Bone marrow (tissue), 2 donors: Measurements from ENCODE around the gene PNPLA7.
"Not testable (repeated sequence)": the region's sequence is repeated elsewhere in the genome, so short reads cannot be mapped to it uniquely, and the experiment has no call there.

Experiments
- DNase-seq, 2 donors: peaks; one replicate each; lab custom pipeline; 2025; lab: John Stamatoyannopoulos, UW

Gene PNPLA7

DNA sequence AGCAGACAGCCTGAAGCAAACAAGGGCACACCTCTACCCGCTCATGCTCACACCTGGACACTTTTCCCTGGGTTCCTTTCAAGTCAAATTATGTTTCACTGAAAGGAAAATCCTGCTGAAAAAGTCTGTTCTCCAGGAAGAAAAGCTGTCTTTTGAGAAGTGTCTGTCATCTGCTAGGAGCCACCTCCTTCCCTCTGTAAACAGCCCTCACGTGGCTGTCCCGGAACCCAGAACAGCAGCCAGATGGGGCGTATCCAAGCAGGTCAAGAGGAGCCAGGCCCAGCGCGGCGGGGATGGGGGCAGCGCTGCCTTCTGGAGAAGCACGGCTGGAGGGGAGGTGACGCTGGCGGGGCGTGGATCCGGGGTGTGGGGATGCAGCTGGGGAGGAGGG is at the start of gene PNPLA7:
Gene PNPLA7 (minus strand): TSS at position 172 of the 391 bp plus-strand sequence. CDS start 205 bp downstream, outside the sequence.
- DNase-seq, result peak; percentile 9 to 28

DNA sequence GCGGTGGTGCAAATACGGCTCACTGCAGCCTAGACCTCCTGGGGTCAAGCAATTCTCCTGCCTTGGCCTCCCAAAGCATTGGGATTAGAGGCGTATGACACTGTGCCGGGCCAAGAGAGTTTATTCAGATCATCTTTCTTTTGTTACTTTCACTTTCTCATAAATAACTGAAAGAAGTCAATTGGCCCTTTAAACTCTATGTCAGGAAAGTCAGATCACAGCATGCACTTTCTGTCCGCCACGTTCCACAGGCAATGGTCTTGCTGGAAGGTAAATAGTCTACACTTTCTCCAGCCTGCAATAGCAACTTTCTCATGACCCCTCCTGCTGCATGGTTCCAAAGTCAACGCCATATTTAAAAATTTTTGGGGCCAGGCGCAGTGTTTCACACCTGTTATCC is 48.7 kb upstream of the PNPLA7 start:
- no peak for DNase-seq

GRCh38 chr9:137596577-137596976 is 46.4 kb upstream of the PNPLA7 start:
- DNase-seq, result not testable (repeated sequence)

DNA sequence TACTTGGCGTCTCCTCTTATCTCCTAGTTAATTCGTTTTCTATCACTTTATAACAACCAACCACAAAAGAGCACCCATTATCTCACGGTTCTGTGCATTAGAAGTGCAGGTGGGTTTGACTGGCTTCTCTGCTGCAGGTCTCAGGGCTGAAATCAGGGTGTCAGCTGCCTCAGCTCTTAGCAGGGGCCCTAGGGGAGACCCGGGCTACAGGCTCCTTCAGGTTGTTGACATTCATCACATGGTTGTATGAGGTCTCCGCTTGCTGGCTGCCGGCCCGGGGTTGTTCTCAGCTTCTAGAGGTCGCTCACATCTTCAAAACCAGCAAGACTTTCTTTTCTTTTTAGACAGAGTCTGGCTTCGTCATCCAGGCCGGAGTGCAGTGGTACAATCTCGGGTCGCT is 43.0 kb upstream of the PNPLA7 start:
- DNase-seq, result no peak

DNA sequence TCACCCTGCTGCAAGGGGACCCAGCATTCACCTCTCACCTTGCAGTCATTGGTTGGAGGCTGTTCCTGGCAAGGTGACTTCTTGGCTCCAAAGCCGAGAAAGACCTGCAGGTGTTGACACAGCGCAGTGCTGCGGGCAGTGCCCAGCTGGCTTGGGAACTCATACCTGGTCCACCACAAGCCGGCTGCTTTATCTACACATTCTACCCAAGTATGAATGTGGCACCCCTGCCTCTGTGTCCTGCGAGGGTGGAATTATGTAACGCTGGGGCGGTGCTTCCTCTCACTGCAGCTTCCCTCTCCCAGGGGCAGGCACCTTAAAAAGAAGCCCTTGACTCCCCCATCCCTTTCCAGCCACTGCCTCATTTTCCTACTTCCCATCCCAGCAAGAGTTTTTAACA is 42.6 kb upstream of the PNPLA7 start:
- no peak for DNase-seq

GRCh38 chr9:137590469-137591383 is 40.5 kb upstream of the PNPLA7 start, which contains the start of gene ZMYND19:
Gene ZMYND19 (minus strand): TSS chr9:137590512. CDS start chr9:137590263, 249 bp downstream.
- DNase-seq, result peak; percentile 62 to 74

DNA sequence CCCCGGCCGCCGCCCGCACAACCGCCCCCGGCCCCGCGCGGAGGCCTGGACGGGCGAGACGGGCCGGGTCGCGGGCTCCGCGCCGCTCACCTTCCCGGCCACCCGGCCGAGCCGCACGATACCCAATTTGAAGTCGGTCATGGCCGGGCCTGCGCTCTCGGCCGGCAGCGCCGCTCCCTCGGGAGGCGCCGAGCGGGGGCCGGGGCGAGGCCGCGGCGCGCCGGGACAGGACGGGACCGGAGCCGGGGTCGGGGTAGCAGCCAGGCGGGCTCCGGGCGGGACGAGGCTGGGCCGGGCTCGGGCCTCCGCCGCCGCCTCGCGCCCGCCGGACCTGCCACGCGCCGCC is 39.9 kb upstream of the PNPLA7 start:
- no peak for DNase-seq

GRCh38 chr9:137589441-137590122 is 39.4 kb upstream of the PNPLA7 start:
- DNase-seq, result no peak

DNA sequence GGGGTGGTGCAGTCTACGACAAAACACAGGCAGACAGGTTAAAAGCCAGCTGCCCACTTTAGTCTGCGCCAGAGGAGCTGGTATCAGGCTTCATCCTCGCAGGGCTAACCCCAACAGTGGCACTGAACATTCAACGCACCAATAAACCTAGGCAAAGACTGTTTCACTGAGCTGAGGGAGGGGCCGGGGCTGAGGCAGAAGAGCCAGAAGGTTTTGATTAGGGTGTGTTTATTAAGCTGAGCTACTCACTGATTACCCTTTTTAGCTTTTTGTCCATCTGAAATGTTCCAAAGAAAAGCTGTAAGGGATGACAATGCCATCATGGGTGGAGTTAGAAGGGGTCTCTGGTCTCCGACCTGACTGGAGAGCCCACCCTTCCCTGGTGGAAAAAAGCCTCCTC is 38.7 kb upstream of the PNPLA7 start:
- DNase-seq, result no peak

DNA sequence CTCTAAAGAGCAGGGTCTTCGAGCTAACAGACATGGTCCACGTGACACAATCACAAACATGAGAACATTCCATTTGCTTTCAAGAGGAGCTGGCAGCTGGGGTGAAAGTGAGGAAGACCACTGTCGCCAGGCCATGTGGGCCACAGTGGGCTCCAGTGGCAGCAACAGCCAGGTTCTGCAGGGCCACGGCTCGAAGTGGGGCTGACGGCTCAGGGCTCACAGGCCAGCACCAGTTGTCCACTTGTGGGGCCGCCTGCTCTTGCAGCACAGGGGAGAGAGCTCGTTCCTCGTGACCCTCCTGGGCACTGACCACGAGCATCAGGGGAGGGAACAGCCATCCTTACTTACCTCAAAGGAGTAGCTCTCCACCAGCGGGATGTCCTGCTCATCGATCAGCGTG is 38.1 kb upstream of the PNPLA7 start:
- DNase-seq, result no peak

- no peak for DNase-seq
Observed at GRCh38 chr9:137586854-137587253, 36.7 kb upstream of the PNPLA7 start.

- no peak for DNase-seq
Observed at GRCh38 chr9:137583957-137584356, 33.8 kb upstream of the PNPLA7 start.

GRCh38 chr9:137583347-137583746 is 33.1 kb upstream of the PNPLA7 start:
- DNase-seq, result no peak

GRCh38 chr9:137582286-137582860 is 32.2 kb upstream of the PNPLA7 start:
- no peak for DNase-seq

DNA sequence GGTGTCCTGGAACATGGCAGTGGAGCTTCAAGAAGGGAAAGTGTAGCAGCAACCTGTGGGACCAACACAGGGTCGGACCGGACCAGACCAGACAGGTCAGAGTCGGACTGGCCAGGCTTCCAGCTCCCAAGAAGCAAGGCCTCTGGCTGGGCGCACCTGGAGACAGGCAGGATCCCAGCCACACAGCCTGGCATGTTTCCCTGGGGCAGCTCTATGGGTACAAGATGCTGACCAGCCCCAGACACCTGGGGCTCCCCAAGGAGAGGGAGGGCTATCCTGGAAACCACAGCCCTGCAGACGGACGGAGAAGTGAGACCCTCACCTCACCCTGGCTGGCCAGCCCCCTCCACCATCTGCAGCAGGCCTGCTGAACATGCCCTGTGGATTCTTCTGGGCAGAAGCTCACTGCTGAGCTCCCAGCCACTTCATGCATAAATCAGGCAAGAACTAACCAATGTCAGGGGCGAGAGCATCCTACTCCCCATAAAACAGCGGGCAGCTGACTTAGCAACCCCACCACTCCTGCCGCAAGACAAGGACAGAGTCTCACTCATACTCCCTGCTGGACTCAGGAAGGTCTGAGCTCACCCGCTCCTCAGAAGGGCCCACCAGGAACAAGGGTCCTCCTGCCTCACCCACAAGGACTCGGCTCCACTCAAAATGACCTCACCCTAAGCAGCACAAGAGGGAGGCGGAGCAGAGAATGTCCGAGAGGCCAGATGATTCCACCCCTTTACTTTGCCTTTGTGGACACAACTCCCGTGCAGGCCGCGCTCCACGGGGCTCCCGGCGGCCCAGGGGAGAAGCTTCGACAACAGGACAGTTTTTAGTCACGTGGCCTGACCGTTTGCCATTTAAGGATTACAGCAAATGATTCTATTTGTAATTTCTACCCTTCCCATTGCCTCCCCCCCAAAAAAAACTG is 31.4 kb upstream of the PNPLA7 start:
- no peak for DNase-seq

GRCh38 chr9:137580954-137581322 is 30.7 kb upstream of the PNPLA7 start:
- DNase-seq, result no peak

- DNase-seq, result no peak
Observed at GRCh38 chr9:137580209-137580953, 30.2 kb upstream of the PNPLA7 start.

DNA sequence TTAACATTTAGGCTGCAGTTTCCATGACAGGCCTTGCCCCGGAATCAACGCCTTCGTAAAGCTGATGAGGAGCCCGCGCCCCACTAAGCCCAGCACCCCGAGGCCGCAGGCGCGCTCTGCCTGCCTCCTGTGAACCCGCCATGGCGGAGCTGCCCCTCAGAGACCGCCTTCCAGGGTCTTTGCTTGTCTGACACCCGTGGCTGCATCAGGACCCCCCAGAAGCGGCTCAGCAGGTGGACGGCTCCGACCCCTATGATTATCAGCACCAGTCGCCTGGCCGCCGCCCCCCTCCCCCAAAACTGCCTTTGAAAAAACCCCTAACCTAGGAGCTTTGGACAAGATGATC is 29.0 kb upstream of the PNPLA7 start:
- no peak for DNase-seq

- DNase-seq, result peak; percentile 75 to 82
Observed at GRCh38 chr9:137578518-137579258, 28.5 kb upstream of the PNPLA7 start, which contains the start of gene DPH7. Gene DPH7 (minus strand): TSS chr9:137578925. CDS start chr9:137578777, 148 bp downstream.

GRCh38 chr9:137575716-137576411 is 25.7 kb upstream of the PNPLA7 start:
- no peak for DNase-seq
